H1 (cell line): ENCODE measurements around the gene SYK.

Source experiments
- BACH1 ChIP-seq: IDR thresholded peaks from 2 replicates; pipeline ENCODE4 v1.6.1; 2012; ENCODE audit warnings: low read length, improper control_type of control experiment
- CREB1 ChIP-seq: IDR thresholded peaks from 2 replicates; pipeline ENCODE4 v1.6.1; 2012; ENCODE audit warnings: inconsistent platforms
- EGR1 ChIP-seq: IDR thresholded peaks from 2 replicates; pipeline ENCODE4 v1.6.1; 2011; ENCODE audit warnings: low read depth, low read length, borderline replicate concordance
- EP300 ChIP-seq, 2 experiments: IDR thresholded peaks; 1 replicate in 1 of 2; 2 replicates in 1 of 2; pipeline ENCODE4 v1.6.1; 2011 to 2012; ENCODE audit warnings: low read depth in 2 of 2, low read length in 2 of 2, mild to moderate bottlenecking in 2 of 2, borderline replicate concordance in 1 of 2, inconsistent platforms in 1 of 2, moderate library complexity in 1 of 2
- EZH2 ChIP-seq: fragments of 200-600 bp; sonication (generic); IDR thresholded peaks from 2 replicates; pipeline ENCODE4 v1.7.1; 2012; ENCODE audit warnings: low read depth, mild to moderate bottlenecking, moderate library complexity, low read length, inconsistent platforms; ENCODE audit not compliant: severe bottlenecking
- HDAC6 ChIP-seq: IDR thresholded peaks from one replicate; pipeline ENCODE4 v1.7.1; 2012; ENCODE audit warnings: low read depth, mild to moderate bottlenecking, inconsistent platforms, low read length, moderate library complexity
- PHF8 ChIP-seq: fragments of 200-600 bp; sonication (generic); conservative IDR thresholded peaks from 2 replicates; pipeline ENCODE4 v1.7.1; 2012; ENCODE audit warnings: low read depth, mild to moderate bottlenecking, inconsistent platforms, low read length, moderate library complexity
- POLR2A ChIP-seq, 2 experiments: IDR thresholded peaks; 1 replicate in 1 of 2; 2 replicates in 1 of 2; pipeline ENCODE4 v1.6.1; 2011; ENCODE audit warnings: low read depth in 2 of 2, low read length in 2 of 2, mild to moderate bottlenecking in 2 of 2; ENCODE audit errors: control extremely low read depth in 1 of 2
- RAD21 ChIP-seq, 2 experiments: IDR thresholded peaks in 1 of 2; conservative IDR thresholded peaks in 1 of 2; 2 replicates each; pipeline ENCODE4 v1.6.1; 2011; ENCODE audit warnings: low read depth in 2 of 2, low read length in 2 of 2, improper control_type of control experiment in 1 of 2, inconsistent platforms in 1 of 2, mild to moderate bottlenecking in 1 of 2, moderate library complexity in 1 of 2
- RBBP5 ChIP-seq: IDR thresholded peaks from 2 replicates; pipeline ENCODE4 v1.7.1; 2012; ENCODE audit warnings: low read depth, mild to moderate bottlenecking, inconsistent platforms, low read length, moderate library complexity, borderline replicate concordance
- YY1 ChIP-seq: IDR thresholded peaks from 2 replicates; pipeline ENCODE4 v1.6.1; 2011; ENCODE audit warnings: low read depth, mild to moderate bottlenecking, low read length
- ZNF274 ChIP-seq: IDR thresholded peaks from 2 replicates; pipeline ENCODE4 v1.7.0; 2012; ENCODE audit warnings: low read length, borderline replicate concordance; ENCODE audit errors: extremely low read depth
- TF ChIP-seq, protein P1 (sequence below), 3 experiments: IDR thresholded peaks; 1 replicate in 2 of 3; 2 replicates in 1 of 3; pipeline versions ENCODE4 v1.5.1 to v1.6.1; 2011; ENCODE audit warnings: low read length in 3 of 3, mild to moderate bottlenecking in 3 of 3, inconsistent platforms in 2 of 3, low read depth in 1 of 3, moderate library complexity in 1 of 3; ENCODE audit not compliant: insufficient read depth in 1 of 3; ENCODE audit errors: control extremely low read depth in 1 of 3
- TF ChIP-seq, protein P2 (sequence below): IDR thresholded peaks from 2 replicates; pipeline ENCODE4 v1.6.1; 2012; ENCODE audit warnings: low read length, inconsistent platforms

DNA sequence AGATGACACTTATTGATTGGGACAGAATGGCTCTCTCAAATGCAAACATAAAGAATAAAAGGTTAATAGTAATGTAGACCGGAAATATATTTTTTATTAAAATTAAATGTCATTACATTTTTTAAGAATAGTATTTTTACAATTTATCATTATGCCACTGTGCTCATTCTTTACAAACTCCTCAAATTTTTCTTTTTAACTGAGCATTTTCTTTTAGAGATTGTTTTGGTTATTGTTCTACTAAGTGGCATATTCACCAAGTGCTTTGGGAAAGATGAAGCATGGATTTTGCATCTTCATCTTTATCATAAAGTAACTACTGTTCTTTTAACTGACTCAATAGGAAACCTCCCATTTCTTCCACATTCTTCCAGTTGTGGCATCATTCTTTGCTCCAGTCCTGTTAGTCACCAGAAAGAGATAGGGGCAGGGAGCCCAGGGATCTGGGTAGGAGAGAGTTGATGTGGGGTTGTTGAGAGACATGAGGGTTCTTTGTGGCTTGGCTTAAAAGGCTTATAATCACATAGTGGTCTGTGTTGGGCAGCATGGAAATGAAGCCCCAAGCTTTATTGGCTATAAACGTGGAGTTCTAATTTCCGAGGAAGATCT is 69.8 kb downstream of the SYK start:
- TF ChIP-seq, protein P1, sequence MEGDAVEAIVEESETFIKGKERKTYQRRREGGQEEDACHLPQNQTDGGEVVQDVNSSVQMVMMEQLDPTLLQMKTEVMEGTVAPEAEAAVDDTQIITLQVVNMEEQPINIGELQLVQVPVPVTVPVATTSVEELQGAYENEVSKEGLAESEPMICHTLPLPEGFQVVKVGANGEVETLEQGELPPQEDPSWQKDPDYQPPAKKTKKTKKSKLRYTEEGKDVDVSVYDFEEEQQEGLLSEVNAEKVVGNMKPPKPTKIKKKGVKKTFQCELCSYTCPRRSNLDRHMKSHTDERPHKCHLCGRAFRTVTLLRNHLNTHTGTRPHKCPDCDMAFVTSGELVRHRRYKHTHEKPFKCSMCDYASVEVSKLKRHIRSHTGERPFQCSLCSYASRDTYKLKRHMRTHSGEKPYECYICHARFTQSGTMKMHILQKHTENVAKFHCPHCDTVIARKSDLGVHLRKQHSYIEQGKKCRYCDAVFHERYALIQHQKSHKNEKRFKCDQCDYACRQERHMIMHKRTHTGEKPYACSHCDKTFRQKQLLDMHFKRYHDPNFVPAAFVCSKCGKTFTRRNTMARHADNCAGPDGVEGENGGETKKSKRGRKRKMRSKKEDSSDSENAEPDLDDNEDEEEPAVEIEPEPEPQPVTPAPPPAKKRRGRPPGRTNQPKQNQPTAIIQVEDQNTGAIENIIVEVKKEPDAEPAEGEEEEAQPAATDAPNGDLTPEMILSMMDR (IDR thresholded peaks at IDR 0.05; ENCODE audit: control extremely low read depth in 1 of 3, insufficient read depth in 1 of 3, low read depth in 1 of 3, low read length in 3 of 3), result no peak
- TF ChIP-seq YY1, result no peak
- no peak for TF ChIP-seq RAD21 (IDR thresholded peaks at IDR 0.05 in 1 of 2, conservative IDR thresholded peaks at IDR 0.05 in 1 of 2; ENCODE audit: low read depth in 2 of 2, low read length in 2 of 2)
- TF ChIP-seq EZH2, result no peak
- TF ChIP-seq CREB1, result no peak
- TF ChIP-seq EP300 (IDR thresholded peaks at IDR 0.05; ENCODE audit: borderline replicate concordance in 1 of 2, low read depth in 2 of 2, low read length in 2 of 2), result no peak
- no peak for TF ChIP-seq POLR2A (IDR thresholded peaks at IDR 0.05; ENCODE audit: control extremely low read depth in 1 of 2, low read depth in 2 of 2, low read length in 2 of 2)
- TF ChIP-seq HDAC6, result no peak
- TF ChIP-seq ZNF274, result no peak
- no peak for TF ChIP-seq RBBP5
- no peak for TF ChIP-seq PHF8
- TF ChIP-seq, protein P2, sequence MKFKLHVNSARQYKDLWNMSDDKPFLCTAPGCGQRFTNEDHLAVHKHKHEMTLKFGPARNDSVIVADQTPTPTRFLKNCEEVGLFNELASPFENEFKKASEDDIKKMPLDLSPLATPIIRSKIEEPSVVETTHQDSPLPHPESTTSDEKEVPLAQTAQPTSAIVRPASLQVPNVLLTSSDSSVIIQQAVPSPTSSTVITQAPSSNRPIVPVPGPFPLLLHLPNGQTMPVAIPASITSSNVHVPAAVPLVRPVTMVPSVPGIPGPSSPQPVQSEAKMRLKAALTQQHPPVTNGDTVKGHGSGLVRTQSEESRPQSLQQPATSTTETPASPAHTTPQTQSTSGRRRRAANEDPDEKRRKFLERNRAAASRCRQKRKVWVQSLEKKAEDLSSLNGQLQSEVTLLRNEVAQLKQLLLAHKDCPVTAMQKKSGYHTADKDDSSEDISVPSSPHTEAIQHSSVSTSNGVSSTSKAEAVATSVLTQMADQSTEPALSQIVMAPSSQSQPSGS, result no peak
- TF ChIP-seq EGR1, result no peak
- no peak for TF ChIP-seq BACH1
